ENCODE data around the gene USB1. TPM values are rescaled to one million over a fixed set of nuclear protein-coding genes. Genes with fewer than 3 reads are reported as not detected.

Gene USB1
- total RNA-seq, 2 experiments from 2014 or later, result 48.4 to 54.2 TPM

DNA sequence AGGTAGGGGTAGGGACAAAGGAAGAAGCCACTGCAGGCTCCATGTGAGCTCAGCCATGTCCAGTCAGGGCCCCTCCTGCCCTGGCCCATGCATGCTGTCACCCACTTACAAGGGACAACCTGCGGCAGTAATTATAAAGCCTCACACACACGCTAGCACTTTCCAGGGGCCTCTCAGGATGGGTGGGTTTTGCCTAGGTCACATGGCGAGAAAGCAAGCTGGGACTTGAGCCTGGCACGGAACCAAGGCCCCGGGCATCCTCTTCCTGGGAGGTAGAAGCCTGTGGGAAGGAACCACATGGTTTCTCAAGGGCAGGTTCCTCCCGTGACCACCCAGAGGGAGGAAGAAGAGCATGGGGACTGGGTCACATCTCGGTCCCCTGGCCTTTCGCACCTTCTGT, 7.8 kb upstream of the USB1 start:
- peaks cover 38% of the 10 kb centered on the region for H3K4me1 Mint-ChIP-seq
- H3K27ac Mint-ChIP-seq, result no peak overlapping the region
- no peak for DNase-seq
- no peaks in the 10 kb centered on the region for H3K27me3 Mint-ChIP-seq
- no peak overlapping the region for H3K4me3 Mint-ChIP-seq
- peaks cover 37% of the 10 kb centered on the region for H3K36me3 Mint-ChIP-seq (ENCODE audit: low read depth)
- H3K9me3 Mint-ChIP-seq, result no peaks in the 10 kb centered on the region
- ChIA-PET POLR2A (no interaction called here), CTCF (interaction anchor here (0.5 kb wide), 1 partner anchor 108 kb away, joined by 4 read pairs; no protein-coding TSS in a partner anchor)

DNA sequence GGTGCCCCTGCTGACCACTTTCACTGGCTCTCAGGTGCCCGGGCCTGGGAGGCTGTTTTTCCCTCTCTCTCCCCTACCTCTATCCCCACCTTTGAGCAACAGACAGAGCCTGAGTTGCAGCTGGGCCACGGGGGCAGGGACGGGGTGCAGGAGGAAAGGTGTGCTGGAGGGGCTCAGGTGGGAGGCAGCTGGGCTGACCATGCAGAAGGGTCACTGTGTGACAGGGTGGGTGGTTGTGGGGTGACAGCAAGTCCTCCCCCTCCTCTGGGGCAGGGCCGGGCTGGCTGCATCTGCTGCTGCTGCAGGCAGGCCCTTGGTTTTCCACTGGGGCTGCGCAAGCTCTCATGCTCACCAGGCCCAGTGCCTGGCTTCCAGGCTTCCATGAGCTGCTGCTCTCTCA, 7.3 kb upstream of the USB1 start:
- POLR2A ChIA-PET, result no interaction called here

DNA sequence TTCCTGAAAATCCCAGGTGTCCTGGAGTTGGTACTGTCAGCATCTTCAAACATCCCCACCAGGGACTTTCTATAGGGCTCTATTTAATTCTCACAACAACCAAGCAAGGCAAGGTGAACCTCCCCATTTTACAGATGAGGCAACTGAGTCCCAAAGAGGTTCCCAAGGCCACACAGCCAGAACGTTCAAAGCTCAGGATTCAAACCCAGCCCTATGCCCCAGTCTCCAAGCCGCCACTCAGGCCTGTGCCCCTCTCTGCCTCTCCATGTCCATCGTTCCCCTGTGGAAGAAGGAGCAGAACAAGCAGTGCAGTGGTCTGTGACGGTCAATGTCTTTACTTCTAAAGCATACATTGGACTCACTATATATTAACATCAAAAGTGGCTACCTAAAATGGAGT, 6.8 kb upstream of the USB1 start:
- DNase-seq, result no peak
- H3K4me1 Mint-ChIP-seq, result peaks cover 47% of the 10 kb centered on the region
- peak overlapping the region; percentile 40 for H3K27ac Mint-ChIP-seq
- no peaks in the 10 kb centered on the region for H3K9me3 Mint-ChIP-seq
- POLR2A ChIA-PET, result no interaction called here
- CTCF ChIA-PET, result no interaction called here
- no peak overlapping the region for H3K4me3 Mint-ChIP-seq
- H3K27me3 Mint-ChIP-seq, result no peaks in the 10 kb centered on the region
- H3K36me3 Mint-ChIP-seq (ENCODE audit: low read depth), result peaks cover 38% of the 10 kb centered on the region

More for the DNA sequence above, 7.3 kb upstream of the USB1 start:
- Mint-ChIP-seq H3K27ac (no peak overlapping the region), H3K36me3 (ENCODE audit: low read depth) (peaks cover 38% of the 10 kb centered on the region), H3K9me3 (no peaks in the 10 kb centered on the region), H3K4me1 (peaks cover 43% of the 10 kb centered on the region), H3K4me3 (no peak overlapping the region), H3K27me3 (no peaks in the 10 kb centered on the region)
- DNase-seq, result no peak
- CTCF ChIA-PET, result interaction anchor here (0.5 kb wide), 1 partner anchor 108 kb away, joined by 4 read pairs; no protein-coding TSS in a partner anchor

DNA sequence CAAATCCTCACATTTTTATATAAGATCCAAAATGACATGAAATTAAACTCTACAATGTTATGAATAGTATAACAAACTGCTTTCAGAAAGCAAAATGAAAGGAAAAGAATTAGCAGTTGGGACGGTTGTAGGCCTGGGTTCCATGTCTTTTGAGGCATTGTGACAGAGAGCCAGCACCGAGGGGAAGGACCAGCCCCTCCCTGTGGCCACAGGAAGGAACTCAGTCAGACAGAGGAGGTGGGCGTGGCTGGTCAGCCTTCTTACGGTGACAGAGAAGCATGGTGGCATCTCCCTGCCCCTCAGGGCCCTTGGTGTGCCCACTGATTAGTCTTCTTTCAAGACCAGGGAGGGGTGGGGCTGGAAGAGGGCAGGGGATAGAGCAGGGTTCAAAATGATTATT, 6.4 kb upstream of the USB1 start:
- Mint-ChIP-seq H3K9me3 (no peaks in the 10 kb centered on the region), H3K4me1 (peaks cover 49% of the 10 kb centered on the region), H3K27me3 (no peaks in the 10 kb centered on the region), H3K36me3 (ENCODE audit: low read depth) (peaks cover 38% of the 10 kb centered on the region), H3K27ac (peak overlapping the region; percentile 40), H3K4me3 (no peak overlapping the region)
- CTCF ChIA-PET, result no interaction called here
- POLR2A ChIA-PET, result no interaction called here
- peak; percentile 74 for DNase-seq

DNA sequence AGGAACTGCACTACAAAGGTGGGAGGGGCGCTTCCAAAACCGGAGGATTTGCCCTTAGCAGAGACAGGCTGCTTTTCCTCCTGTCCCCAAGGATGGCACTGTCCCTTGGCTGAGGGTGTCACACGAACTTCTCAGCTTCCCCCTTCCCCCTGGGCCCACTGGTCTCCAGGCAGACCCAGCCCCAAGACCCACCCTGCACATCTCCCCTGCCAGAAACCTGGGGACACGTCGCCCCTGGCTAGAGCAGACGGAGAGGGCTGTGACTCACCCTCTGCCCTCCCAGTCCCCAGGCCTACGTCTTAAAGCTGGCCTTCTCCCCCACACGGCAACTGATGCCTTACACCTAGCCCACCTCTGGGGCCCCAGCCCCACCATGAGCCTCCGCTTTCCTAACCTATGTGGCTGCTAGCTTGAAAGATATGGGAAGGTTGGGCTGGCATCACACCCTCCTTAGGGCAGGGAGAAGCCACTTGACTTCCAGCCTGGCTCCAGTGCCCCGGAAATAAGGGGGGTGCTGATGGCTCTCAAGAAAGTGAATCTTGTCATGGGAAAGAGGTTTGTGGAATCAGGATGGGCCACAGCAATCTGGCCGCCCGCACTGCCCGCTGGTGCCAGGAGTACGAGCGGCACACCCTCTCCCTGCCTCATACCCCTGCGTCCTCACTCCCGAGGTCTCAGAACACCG, 5.3 kb upstream of the USB1 start:
- CTCF ChIA-PET, result interaction anchor here (0.7 kb wide), 1 partner anchor 15 kb away, joined by 3 read pairs; no protein-coding TSS in a partner anchor

DNA sequence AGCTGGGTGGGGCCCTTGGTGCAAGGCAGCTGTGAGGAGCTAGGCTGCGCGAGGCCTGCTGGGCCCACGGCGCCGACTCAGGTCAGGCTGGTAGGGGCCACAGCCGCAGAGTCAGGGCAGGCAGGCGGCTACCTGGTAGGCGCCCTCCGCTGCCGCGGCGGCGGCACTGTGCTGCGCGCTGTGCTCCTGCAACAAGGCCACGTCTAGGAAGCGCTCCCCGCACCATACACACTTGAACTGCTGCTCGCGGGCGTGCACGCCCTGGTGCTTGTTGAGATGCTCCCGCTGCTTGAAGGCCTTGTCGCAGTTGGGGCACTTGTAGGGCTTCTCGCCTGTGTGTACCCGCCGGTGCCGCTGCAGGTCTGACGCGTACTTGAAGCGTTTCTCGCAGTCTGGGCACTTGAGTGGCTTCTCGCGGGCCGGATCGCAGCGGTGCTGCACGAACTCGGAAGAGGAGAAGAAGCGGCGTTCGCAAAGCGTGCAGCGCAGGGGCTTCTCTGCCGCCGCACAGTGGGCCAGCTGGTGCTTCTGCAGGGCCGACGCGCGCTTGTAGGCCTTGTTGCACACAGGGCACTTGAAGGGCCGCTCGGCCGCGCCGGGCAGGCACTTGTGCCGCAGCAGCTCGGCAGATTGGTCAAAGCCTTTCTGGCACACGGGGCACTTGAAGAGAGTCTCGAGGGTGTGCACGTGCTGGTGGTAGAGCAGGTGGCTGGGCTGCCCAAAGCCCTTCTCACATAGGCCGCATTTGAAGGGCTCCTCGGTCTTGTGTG, 4.6 kb upstream of the USB1 start:
- DNase-seq, result no peak
- Mint-ChIP-seq H3K36me3 (ENCODE audit: low read depth) (peaks cover 38% of the 10 kb centered on the region), H3K4me1 (peaks cover 51% of the 10 kb centered on the region), H3K27me3 (no peaks in the 10 kb centered on the region), H3K4me3 (no peak overlapping the region), H3K27ac (no peak overlapping the region), H3K9me3 (no peaks in the 10 kb centered on the region)
- CTCF ChIA-PET, result interaction anchor here (5.1 kb wide), 1 partner anchor 90 kb away, joined by 22 read pairs; no protein-coding TSS in a partner anchor
- POLR2A ChIA-PET, result no interaction called here

More for the DNA sequence above, 5.3 kb upstream of the USB1 start:
- no peaks in the 10 kb centered on the region for H3K9me3 Mint-ChIP-seq
- no peaks in the 10 kb centered on the region for H3K27me3 Mint-ChIP-seq
- H3K27ac Mint-ChIP-seq, result peak overlapping the region; percentile 14
- DNase-seq, result no peak
- POLR2A ChIA-PET, result no interaction called here
- H3K36me3 Mint-ChIP-seq (ENCODE audit: low read depth), result peaks cover 38% of the 10 kb centered on the region
- no peak overlapping the region for H3K4me3 Mint-ChIP-seq
- H3K4me1 Mint-ChIP-seq, result peaks cover 49% of the 10 kb centered on the region

DNA sequence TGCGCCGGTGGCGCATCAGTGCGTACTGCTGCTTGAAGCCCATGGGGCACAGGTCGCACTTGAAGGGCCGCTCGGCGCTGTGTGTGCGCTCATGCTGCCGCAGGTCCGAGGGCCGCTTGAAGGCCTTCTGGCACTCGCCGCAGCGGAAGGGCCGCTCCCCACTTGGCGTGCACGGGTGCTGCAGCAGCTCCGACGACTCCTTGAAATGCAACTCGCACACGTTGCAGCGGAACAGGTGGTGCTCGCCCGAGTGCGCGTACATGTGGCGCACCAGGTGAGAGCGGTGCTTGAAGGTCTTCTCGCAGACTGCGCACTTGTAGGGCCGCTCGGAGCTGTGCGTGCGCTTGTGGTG, 4.1 kb upstream of the USB1 start:
- Mint-ChIP-seq H3K27ac (no peak overlapping the region), H3K4me1 (peaks cover 56% of the 10 kb centered on the region), H3K36me3 (ENCODE audit: low read depth) (peaks cover 39% of the 10 kb centered on the region), H3K27me3 (no peaks in the 10 kb centered on the region), H3K4me3 (no peak overlapping the region), H3K9me3 (no peaks in the 10 kb centered on the region)
- CTCF ChIA-PET, result interaction anchor here (5.1 kb wide), 1 partner anchor 91 kb away, joined by 22 read pairs; no protein-coding TSS in a partner anchor
- DNase-seq, result no peak
- POLR2A ChIA-PET, result interaction anchor here (2.2 kb wide), 1 partner anchor 8 kb away, joined by 10 read pairs; no protein-coding TSS in a partner anchor

DNA sequence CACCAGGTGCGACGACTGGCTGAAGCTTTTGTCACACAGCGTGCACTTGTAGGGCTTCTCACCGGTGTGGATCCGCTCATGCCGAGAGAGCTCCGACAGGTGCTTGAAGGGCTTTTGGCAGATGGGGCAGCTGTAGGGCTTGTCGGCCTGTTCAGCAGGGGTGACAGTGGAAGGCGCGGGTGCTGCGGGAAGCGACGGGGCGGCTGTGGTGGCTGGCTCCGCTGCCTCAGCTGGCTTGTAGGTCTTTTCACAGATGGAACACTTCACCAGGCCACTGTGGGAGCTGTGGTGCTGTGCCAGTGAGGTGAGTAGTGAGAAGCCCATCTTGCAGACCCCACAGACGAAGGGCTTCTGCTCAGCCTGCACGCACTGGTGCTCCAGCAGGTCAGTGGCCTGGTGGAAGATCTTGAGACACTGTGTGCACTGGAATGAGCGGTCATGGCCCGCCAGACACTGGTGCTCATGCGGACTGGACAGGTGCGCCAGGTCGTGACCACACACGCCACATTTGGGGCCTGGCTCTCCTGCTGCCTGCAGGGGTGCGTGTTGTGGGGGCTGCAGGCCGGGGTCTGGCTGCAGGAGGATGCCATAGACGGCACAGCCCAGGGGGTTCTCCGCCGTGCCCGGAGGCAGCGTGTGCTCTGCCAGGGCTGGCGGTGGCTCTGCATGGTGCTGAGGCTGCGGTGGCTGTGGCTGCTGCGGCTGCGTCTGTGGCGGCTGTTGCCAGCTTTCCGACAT, 3.5 kb upstream of the USB1 start:
- POLR2A ChIA-PET, result interaction anchor here (0.6 to 2.9 kb wide), 8 partner anchors 8 to 404 kb away, joined by 3 to 15 read pairs (median 5); partner anchors contain the start of gene KATNB1
- no peak for DNase-seq
- H3K9me3 Mint-ChIP-seq, result no peaks in the 10 kb centered on the region
- H3K4me1 Mint-ChIP-seq, result peaks cover 62% of the 10 kb centered on the region
- peak overlapping the region; percentile 74 for H3K4me3 Mint-ChIP-seq
- peak overlapping the region; percentile 87 for H3K27ac Mint-ChIP-seq
- H3K27me3 Mint-ChIP-seq, result no peaks in the 10 kb centered on the region
- CTCF ChIA-PET, result interaction anchor here (0.6 to 8.0 kb wide), 9 partner anchors 8 to 420 kb away, joined by 3 to 46 read pairs (median 6); partner anchors contain the start of gene KATNB1
- H3K36me3 Mint-ChIP-seq (ENCODE audit: low read depth), result peaks cover 44% of the 10 kb centered on the region

DNA sequence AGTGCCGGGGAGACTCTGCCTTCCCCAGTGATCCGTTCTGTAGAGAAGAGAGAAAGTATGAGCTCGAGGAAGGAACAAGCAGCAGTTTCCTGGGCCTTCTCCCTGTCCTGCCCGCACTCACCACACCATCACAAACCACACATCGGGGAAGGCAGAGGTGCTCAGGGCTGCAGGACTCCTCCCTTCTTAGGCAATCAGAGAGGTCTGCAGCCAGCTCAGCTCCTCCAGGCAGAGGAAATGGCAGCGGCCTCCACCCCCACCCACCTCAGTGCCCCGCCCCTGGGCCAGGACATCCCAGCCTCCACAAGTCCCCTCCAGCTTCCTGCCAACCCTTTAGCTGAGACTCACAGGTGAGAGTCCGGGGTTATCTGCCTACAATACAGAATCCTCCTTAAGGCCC, 2.7 kb upstream of the USB1 start:
- CTCF ChIA-PET, result interaction anchor here (0.6 to 8.0 kb wide), 10 partner anchors 9 to 421 kb away, joined by 3 to 46 read pairs (median 6); partner anchors contain the start of genes CFAP20 and KATNB1
- Mint-ChIP-seq H3K27me3 (no peaks in the 10 kb centered on the region), H3K4me3 (peak overlapping the region; percentile 74), H3K9me3 (no peaks in the 10 kb centered on the region), H3K27ac (peak overlapping the region; percentile 87), H3K36me3 (ENCODE audit: low read depth) (peaks cover 50% of the 10 kb centered on the region), H3K4me1 (peaks cover 66% of the 10 kb centered on the region)
- POLR2A ChIA-PET, result interaction anchor here (0.6 to 2.9 kb wide), 15 partner anchors 9 to 1065 kb away, joined by 3 to 15 read pairs (median 4); partner anchors contain the start of genes CFAP20, CIAPIN1, COQ9 and KATNB1
- peak; percentile 90 for DNase-seq

DNA sequence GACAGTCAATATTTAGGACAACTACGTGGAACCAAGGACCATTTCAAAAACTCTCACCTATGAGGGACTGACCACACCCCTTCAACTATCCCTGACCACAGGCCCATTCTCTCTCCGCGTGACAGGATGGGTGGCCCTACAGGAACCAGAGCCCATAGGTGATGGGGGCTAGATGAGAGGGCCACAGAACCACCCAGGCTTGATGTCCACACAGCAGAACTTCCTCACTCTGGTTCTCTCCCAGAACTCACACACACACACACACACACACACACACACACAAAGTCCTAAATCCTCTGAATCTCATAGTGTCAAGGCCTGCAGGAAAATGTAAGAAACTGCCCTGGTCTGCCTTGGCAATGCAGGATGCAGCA, 2.2 kb upstream of the USB1 start:
- H3K4me3 Mint-ChIP-seq, result peak overlapping the region; percentile 74
- no peaks in the 10 kb centered on the region for H3K27me3 Mint-ChIP-seq
- DNase-seq, result no peak
- H3K9me3 Mint-ChIP-seq, result no peaks in the 10 kb centered on the region
- peak overlapping the region; percentile 87 for H3K27ac Mint-ChIP-seq
- peaks cover 54% of the 10 kb centered on the region for H3K36me3 Mint-ChIP-seq (ENCODE audit: low read depth)
- ChIA-PET POLR2A (interaction anchor here (0.8 to 2.9 kb wide), 14 partner anchors 10 to 1066 kb away, joined by 3 to 15 read pairs (median 4); partner anchors contain the start of genes CFAP20, CIAPIN1, COQ9 and KATNB1), CTCF (interaction anchor here (0.6 to 8.0 kb wide), 13 partner anchors 9 to 422 kb away, joined by 3 to 46 read pairs (median 6); partner anchors contain the start of genes CFAP20 and KATNB1)
- H3K4me1 Mint-ChIP-seq, result peaks cover 69% of the 10 kb centered on the region

DNA sequence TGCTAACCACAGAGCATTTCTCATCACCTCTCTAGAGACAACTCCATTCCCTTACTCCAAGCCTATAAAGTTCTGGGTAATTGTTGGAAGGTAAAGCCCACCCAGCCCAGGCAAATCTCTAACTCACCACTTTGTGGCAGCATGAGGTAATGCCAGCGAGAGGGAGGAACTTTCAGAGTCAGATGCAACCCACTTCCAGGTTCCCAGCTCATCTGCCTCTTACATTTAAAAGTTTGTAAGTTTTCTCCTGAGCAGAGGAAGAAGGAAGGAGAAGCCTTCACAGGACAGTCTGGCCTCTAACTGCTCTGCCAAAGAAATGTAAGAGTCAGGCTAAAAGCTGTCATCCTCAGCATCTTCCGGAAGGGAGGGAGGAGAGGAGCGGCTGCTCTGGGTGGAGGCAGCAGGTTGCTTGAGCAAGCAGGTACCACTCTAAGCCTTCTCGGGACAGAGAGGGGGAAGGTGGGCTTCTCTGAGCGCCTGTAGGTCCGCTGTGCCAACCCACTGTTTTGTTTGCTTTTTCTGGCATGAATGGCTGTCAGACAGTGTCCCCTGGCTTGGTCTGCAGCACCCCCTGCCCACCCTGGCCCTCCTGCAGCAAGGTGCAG, 1.7 kb upstream of the USB1 start:
- ChIA-PET POLR2A (interaction anchor here (0.9 to 2.9 kb wide), 15 partner anchors 10 to 1066 kb away, joined by 3 to 15 read pairs (median 5); partner anchors contain the start of genes CIAPIN1, COQ9 and KATNB1), CTCF (interaction anchor here (0.6 to 8.0 kb wide), 14 partner anchors 10 to 422 kb away, joined by 3 to 46 read pairs (median 6); partner anchors contain the start of genes CFAP20 and KATNB1)
- Mint-ChIP-seq H3K9me3 (no peaks in the 10 kb centered on the region), H3K27ac (peak overlapping the region; percentile 87), H3K27me3 (no peaks in the 10 kb centered on the region), H3K4me1 (peaks cover 70% of the 10 kb centered on the region), H3K36me3 (ENCODE audit: low read depth) (peaks cover 54% of the 10 kb centered on the region), H3K4me3 (peak overlapping the region; percentile 74)
- DNase-seq, result peak; percentile 56
